IPS-11a (cell line): ENCODE measurements around the gene COL4A1.

ENCODE experiments used
- H3K4me3 ChIP-seq: one replicate; pipeline ENCODE4 v1.5.1; 2013; ENCODE audit warnings: low read depth, low read length, control low read depth

Gene COL4A1

DNA sequence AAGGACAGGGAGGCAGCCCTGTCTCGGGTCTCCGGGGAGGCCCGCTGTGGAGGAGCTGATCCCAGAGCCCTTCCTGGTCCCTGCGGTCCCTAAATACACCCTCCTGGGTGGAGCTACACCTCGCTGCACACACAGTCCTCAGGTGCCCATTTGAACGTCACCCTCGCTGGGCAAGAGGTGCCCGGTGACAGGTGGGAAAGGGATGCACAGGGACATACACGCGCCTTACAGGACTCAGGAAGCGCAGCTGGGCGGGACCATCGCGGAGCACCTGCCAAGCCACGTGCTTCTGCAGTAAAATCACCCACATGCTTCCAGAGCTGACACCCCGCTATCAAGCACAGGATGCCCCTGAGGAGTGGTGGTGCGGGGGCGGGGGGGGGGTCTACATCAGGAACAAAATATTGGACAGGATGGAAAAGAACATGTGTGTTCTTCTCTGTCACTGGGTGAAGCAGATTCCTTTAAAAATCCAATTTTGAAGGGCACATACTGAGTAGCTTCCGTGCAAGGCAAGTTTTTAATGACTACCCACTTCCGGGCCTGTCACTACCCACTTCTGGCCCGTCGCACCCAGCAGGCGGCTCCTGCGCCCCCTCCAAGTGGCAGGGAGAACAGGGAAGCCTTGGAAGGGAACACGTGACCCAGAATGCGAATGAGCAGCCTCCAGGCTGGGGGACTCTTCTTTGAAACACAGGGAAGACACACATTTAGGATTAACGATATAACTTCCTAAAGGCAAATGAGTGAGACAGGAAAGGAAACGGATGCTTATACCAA lies 78.9 kb downstream of the COL4A1 start:
- H3K4me3 ChIP-seq = no peak overlapping the region

- H3K4me3 ChIP-seq = no peak overlapping the region
These were observed 79.5 kb downstream of the COL4A1 start for GRCh38 chr13:110227416-110227815.

- no peak overlapping the region for H3K4me3 ChIP-seq
These were observed 81.1 kb downstream of the COL4A1 start for GRCh38 chr13:110225609-110226574.

DNA sequence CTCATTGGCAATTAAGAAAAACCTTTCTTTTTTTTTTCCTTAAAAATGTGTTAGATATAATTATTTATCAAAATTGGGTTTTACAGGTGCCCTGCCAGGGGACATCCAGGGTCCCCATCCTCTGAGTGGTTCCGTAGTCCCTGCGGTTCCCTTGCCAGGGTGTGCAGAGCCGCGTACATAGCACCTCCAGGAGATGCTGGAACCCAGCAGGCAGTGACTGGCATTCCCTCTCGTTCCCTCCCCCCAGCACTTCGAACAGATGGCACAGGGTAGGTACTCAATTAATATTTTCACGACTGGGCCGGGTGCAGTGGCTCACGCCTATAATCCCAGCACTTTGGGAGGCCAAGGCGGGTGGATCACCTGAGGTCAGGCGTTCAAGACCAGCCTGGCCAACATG lies 82.0 kb downstream of the COL4A1 start:
- H3K4me3 ChIP-seq = no peak overlapping the region

- no peak overlapping the region for H3K4me3 ChIP-seq
These were observed 82.4 kb downstream of the COL4A1 start for GRCh38 chr13:110224519-110224918.

- no peak overlapping the region for H3K4me3 ChIP-seq
These were observed 85.4 kb downstream of the COL4A1 start for GRCh38 chr13:110221406-110222117.

- no peak overlapping the region for H3K4me3 ChIP-seq
These were observed 86.5 kb downstream of the COL4A1 start for GRCh38 chr13:110220471-110220870.

DNA sequence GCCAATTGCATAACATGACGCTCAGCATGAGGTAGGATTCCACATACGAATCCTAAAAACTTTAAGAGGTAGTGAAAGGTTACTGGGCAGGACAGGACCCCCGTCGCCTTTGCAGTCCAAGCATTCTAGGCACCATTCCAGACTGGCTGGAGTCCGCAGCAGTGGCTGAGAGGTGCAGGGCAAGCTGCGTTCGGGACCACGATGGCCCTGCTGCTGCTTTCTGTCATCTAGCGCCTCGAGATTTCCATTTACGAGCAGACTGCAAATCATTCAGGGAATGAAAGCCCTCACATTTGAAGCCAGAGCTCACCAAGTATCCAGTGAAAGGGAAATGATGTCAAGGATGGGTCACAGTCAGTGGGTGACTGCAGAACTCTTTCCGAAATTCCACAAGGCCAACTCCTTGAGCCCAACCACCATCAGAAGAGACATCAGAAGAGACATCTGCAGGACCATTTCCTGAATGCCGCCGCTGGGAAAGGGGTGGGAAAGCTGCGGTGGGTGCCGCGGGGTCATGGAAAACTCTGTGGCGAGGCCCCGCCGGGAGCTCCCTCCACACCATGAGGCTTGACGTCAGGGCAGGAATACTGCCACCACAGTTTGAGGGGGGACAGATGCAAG lies 88.3 kb downstream of the COL4A1 start:
- H3K4me3 ChIP-seq = no peak overlapping the region

GRCh38 chr13:110217811-110218210 lies 89.1 kb downstream of the COL4A1 start:
- H3K4me3 ChIP-seq = no peak overlapping the region

GRCh38 chr13:110217085-110217484 lies 89.9 kb downstream of the COL4A1 start:
- no peak overlapping the region for H3K4me3 ChIP-seq

- H3K4me3 ChIP-seq = no peak overlapping the region
These were observed 90.4 kb downstream of the COL4A1 start for GRCh38 chr13:110216398-110217041.

DNA sequence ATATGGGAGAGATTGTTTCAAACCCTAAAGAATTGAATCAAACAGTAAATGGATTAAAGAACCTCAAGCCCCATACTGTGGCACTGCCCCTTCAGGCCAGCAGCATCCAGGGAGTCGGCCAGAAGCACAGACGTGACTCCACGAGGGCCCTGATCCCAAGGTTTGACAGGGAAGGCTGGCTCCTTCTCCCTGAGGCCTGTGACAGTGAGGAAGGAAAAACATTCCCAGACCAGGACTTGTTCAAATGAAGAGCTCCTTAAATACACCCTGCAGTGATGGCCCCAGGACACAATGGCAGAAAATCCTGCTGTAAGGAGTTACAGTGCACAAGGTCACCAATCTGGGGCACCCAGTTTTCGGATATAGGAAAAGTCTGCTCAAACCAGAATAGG lies 91.0 kb downstream of the COL4A1 start:
- H3K4me3 ChIP-seq = no peak overlapping the region

DNA sequence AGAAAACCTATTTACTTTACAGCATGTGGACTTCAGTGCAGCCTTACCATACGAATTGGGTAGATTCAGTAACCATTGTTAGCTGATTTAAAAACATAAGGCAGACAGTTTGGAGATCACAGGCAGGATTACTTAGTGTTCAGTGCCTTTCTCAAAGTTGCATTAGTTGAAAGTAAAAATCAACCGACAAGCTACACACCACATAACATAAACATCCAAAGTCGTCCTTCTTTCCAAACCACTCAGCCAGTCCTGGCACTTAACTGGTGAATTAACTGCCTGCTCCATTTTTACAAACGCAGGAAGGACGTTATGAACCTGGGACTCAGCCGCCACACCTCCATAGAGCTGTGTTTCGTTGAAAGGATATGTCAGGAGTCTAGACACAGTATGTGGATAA lies 91.4 kb downstream of the COL4A1 start:
- no peak overlapping the region for H3K4me3 ChIP-seq

DNA sequence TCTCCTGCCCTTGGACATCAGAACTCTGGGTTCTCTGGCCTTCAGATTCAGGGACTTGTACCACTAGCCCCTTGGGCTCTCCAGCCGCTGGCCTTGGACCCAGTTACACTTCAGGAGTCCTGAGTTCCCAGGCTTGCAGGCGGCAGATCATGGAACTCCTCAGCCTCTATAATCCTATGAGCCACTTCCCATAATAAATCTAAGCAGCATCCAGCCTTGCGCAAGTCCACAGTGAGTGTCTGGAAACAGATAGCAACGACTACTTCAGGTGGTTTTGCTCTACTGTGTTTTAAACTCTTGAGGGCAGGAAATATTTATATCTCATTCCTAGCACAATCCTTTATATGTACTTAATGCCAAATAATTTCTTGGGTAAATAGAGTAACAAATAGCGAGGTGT lies 92.3 kb downstream of the COL4A1 start:
- no peak overlapping the region for H3K4me3 ChIP-seq

DNA sequence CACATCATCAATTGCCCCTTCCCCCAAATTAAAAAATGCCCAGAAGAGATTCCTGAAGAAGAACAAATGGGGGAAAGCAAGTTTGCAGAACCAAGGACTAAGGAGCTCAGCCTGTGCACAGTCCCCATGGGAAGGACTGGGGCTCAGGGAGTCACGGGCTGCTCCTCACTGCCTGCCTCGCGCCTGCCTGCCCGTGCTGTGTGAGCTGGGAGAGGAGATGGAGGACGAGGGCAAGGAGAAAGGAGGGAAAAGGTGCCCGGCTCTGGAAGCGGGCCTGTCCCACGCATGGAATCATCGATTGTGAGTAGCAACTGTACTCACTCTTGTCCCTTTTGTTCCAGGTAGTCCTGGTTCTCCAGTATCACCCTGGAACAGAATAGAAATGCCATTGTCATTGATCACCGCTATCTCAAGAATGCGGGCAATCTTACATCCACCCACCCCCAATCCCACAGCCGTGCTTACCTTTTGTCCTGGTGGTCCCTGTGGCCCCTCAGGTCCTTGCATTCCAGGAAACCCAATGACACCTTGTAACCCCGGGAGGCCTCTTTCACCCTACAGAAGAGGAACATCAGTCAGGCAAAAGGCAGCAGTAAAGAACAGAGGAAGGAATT lies 93.4 kb downstream of the COL4A1 start:
- H3K4me3 ChIP-seq = no peak overlapping the region

GRCh38 chr13:110212529-110212928 lies 94.4 kb downstream of the COL4A1 start:
- H3K4me3 ChIP-seq = no peak overlapping the region

DNA sequence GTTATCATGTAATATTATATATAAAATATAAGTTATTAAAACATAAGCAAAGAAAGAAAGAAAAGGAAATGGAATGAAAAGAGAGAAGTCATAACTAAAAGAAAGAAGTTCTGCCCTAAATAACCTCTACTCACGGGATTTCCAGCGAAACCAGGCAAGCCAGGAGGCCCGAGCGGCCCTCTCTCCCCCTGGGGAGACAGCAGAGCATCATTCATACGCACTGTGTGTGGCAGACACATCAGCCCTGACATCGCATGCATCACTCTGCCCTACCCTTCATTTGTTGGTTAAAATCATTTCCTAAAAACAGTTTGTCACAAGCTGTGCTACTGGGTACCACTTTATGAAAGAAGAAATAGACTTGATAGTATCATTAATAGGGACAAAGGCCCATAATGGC lies 95.2 kb downstream of the COL4A1 start:
- H3K4me3 ChIP-seq = no peak overlapping the region

- H3K4me3 ChIP-seq = no peak overlapping the region
These were observed 95.9 kb downstream of the COL4A1 start for GRCh38 chr13:110211046-110211445.

DNA sequence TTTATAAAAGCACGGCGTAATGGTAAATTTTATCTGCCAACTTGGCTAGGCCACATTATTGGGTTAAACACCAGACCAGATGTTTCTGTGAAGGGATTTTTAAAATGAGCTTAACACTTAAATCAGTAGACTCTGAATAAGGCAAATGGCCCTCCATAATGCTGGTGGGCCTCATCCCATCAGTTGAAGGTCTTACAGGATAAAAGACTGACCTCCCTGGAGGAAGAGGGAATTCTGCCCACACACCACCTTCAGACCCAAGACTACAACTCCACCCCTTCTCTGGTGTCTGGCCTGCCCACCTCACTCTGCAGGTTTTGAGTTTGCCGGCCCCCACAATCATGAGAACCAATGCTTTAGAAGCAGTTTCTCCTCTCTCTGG lies 96.4 kb downstream of the COL4A1 start:
- no peak overlapping the region for H3K4me3 ChIP-seq
